Mesothelial cell of epicardium (in vitro differentiated cells): ENCODE data around the gene TSPAN14. TPM values are rescaled to one million over a fixed set of nuclear protein-coding genes. Genes with fewer than 3 reads are reported as not detected.

ENCODE experiments used
- DNase-seq, 2 experiments: peaks; one replicate each; pipeline ENCODE4 v3.0.0; 2021; ENCODE audit warnings: low spot score in 2 of 2; ENCODE audit not compliant: unreplicated experiment in 2 of 2
- H3K27ac Mint-ChIP-seq: 2 replicates; pipeline ENCODE4 v1.8.0; 2021; ENCODE audit warnings: mixed read lengths
- H3K27me3 Mint-ChIP-seq: 2 replicates; pipeline ENCODE4 v1.8.0; 2021; ENCODE audit warnings: low read depth, mixed read lengths
- H3K36me3 Mint-ChIP-seq: 2 replicates; pipeline ENCODE4 v1.8.0; 2021; ENCODE audit warnings: mixed read lengths
- H3K4me1 Mint-ChIP-seq: 2 replicates; pipeline ENCODE4 v1.8.0; 2021; ENCODE audit warnings: mixed read lengths
- H3K4me3 Mint-ChIP-seq: 2 replicates; pipeline ENCODE4 v1.8.0; 2021; ENCODE audit warnings: mild to moderate bottlenecking, moderate library complexity, mixed read lengths
- H3K9me3 Mint-ChIP-seq: 2 replicates; pipeline ENCODE4 v1.8.0; 2021; ENCODE audit warnings: mixed read lengths
- total RNA-seq: library from RNA; stranded (reverse); gene quantifications from 3 replicates; pipeline ENCODE4 v1.2.1, GENCODE V29; 2021
- TF ChIP-seq, protein P1 (sequence below): fragments of 200-600 bp; sonication (generic); IDR thresholded peaks from one replicate; pipeline ENCODE4 v1.5.0; 2021; ENCODE audit warnings: antibody characterized with exemption; ENCODE audit not compliant: unreplicated experiment

TSPAN14 gene
- total RNA-seq, 1 donor from 2014 or later = 113 TPM

DNA sequence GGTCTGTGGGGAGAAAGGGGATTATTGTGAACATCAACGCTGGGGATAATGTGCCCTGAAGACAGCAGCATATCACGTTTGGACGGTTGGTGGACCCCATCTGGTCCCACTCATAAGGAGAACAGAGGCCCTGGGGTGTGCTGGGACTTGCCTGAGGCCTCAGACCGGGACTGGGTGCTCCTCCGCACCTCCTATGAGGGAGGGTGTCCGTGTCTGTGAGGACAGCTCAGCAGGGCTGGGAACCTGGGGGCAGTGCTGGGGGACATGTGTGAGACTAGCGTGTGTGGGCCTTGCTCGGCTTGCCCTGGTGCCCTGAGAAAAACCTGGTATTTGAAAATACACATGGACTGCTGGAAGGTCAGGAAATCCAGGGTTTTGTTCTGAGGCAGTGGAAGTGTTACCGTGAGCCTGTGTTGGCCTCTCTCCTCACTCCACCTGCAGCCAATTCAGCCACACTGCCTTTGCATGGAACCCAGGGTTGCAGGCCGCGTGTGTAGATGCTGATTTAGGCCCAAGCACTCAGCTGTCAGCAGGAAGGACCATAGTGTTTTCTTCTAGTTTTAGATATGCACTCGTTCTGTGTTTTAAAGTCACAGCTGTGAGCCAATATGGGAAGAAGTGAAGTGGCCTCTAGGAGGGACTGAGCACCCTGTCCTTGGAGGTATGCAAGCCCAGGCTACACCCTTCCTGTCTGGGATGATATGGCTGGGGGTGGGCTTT lies 70.2 kb downstream of the TSPAN14 start:
- Mint-ChIP-seq H3K4me1 (peaks cover 9% of the 10 kb centered on the region), H3K9me3 (no peaks in the 10 kb centered on the region), H3K27ac (no peak overlapping the region), H3K4me3 (no peak overlapping the region), H3K36me3 (peaks cover 8% of the 10 kb centered on the region), H3K27me3 (no peaks in the 10 kb centered on the region)
- no peak for DNase-seq
- TF ChIP-seq, protein P1, sequence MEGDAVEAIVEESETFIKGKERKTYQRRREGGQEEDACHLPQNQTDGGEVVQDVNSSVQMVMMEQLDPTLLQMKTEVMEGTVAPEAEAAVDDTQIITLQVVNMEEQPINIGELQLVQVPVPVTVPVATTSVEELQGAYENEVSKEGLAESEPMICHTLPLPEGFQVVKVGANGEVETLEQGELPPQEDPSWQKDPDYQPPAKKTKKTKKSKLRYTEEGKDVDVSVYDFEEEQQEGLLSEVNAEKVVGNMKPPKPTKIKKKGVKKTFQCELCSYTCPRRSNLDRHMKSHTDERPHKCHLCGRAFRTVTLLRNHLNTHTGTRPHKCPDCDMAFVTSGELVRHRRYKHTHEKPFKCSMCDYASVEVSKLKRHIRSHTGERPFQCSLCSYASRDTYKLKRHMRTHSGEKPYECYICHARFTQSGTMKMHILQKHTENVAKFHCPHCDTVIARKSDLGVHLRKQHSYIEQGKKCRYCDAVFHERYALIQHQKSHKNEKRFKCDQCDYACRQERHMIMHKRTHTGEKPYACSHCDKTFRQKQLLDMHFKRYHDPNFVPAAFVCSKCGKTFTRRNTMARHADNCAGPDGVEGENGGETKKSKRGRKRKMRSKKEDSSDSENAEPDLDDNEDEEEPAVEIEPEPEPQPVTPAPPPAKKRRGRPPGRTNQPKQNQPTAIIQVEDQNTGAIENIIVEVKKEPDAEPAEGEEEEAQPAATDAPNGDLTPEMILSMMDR = no peak

DNA sequence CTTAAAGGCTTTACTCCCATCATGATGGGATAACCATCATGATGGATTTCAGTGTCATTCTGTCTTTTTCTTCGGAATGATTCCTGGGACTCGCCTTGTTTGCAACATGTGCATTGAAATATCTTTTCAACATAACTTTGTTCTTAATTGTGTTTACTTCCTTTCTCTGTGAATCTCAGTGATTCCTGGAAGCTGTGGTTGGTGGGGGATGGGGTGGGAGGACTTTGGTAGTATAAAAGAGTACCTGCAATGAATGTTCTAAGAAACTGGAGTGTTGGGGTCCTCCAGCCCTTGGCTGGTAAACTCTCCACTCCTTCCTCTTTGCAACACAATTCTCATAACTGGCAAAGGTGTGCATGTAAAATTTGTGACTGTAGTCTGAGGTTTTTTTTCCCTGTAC lies 72.1 kb downstream of the TSPAN14 start:
- Mint-ChIP-seq H3K4me3 (no peak overlapping the region), H3K9me3 (no peaks in the 10 kb centered on the region), H3K27ac (no peak overlapping the region), H3K36me3 (no peaks in the 10 kb centered on the region), H3K4me1 (peaks cover 9% of the 10 kb centered on the region), H3K27me3 (no peaks in the 10 kb centered on the region)
- TF ChIP-seq, protein P1 = no peak
- DNase-seq = no peak

DNA sequence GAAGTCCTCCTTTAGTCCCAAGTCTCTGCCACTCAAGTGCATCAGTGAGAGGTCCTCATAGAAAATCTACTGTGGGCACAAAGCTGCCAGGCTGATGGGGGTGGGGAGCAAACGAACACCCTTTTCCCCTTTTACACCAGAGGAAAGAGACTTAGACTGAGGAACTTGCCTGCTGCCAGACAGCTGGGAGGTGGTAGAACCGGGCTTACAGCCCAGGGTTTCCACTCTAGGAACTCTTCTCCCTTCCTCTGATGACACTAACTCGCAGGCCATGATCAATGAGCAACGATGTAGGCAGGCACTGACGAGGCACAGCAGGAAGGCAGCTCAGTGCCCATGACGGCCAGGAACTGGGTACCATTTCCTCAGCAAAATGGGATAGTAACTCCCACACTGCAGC lies 72.6 kb downstream of the TSPAN14 start:
- Mint-ChIP-seq H3K27me3 (no peaks in the 10 kb centered on the region), H3K36me3 (no peaks in the 10 kb centered on the region), H3K9me3 (no peaks in the 10 kb centered on the region), H3K4me1 (peaks cover 9% of the 10 kb centered on the region), H3K4me3 (no peak overlapping the region), H3K27ac (no peak overlapping the region)
- no peak for DNase-seq
- TF ChIP-seq, protein P1 = no peak

DNA sequence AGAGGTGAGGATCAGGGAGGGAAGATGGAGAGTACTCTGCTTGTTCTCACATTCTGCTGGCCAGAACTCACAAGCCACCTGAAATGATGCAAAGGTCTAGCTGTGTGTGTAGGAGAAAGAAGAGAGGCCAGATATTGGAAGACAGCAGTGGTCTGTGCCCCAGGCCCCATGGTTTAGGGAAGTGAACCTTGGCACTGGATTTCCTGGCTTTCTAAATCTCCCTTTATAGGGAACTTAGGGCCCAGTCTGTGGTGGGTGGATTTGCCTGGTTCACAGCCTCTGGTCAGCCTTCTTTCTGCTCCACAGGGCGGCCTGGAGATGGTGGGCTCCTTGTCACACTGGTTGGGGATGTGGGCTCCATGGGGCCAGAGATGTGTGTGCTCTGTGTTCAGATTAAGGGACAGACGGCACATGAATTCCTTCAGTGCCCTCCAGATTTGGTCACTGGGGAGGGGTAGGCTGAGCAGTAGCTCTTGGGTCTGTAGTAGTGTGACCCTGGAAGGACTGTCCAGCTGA lies 74.1 kb downstream of the TSPAN14 start:
- Mint-ChIP-seq H3K27me3 (no peaks in the 10 kb centered on the region), H3K9me3 (no peaks in the 10 kb centered on the region), H3K4me3 (no peak overlapping the region), H3K4me1 (peaks cover 9% of the 10 kb centered on the region), H3K27ac (no peak overlapping the region), H3K36me3 (peaks cover 4% of the 10 kb centered on the region)
- TF ChIP-seq, protein P1 = no peak
- no peak for DNase-seq

DNA sequence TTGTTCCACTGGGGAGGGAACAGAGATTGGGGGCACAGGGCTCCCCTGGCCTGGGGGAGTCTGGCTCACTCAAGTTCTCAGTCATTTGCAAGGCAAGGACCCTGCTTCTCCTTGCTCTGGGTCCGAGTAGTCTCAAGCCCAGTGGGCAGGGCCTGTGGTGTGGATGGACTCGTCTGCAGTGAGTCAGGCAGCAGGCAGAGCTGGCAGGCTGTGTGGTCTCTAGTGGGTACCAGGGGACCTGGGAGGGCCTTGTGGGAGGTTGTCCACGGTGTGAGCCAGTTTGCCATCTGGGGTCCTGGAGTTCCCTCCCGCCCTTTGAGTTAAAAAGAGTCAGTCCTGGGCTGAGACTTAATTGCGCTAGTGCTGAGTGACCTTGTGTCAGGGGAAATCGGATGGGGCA lies 74.8 kb downstream of the TSPAN14 start:
- Mint-ChIP-seq H3K9me3 (no peaks in the 10 kb centered on the region), H3K36me3 (peaks cover 4% of the 10 kb centered on the region), H3K4me3 (no peak overlapping the region), H3K27ac (no peak overlapping the region), H3K4me1 (peaks cover 9% of the 10 kb centered on the region), H3K27me3 (no peaks in the 10 kb centered on the region)
- TF ChIP-seq, protein P1 = no peak
- no peak for DNase-seq
